NCI-H345 treated with DMSO at 0.1 percent for 48 hours (cell line): ENCODE measurements around the gene PDE4D.

Source experiments
- DNase-seq: peaks from one replicate; lab custom pipeline; 2025; ENCODE audit not compliant: unreplicated experiment; lab: John Stamatoyannopoulos, UW

PDE4D gene

GRCh38 chr5:59245198-59245597 lies 648.3 kb downstream of the PDE4D start:
- no peak for DNase-seq

- DNase-seq = no peak
These were observed 652.0 kb downstream of the PDE4D start for GRCh38 chr5:59241552-59241951.

GRCh38 chr5:59241119-59241518 lies 652.4 kb downstream of the PDE4D start:
- DNase-seq = no peak

- no peak for DNase-seq
These were observed 655.2 kb downstream of the PDE4D start for GRCh38 chr5:59238126-59238902.

- no peak for DNase-seq
These were observed 656.5 kb downstream of the PDE4D start for GRCh38 chr5:59236986-59237385.

GRCh38 chr5:59236448-59236847 lies 657.1 kb downstream of the PDE4D start:
- DNase-seq = no peak

GRCh38 chr5:59234236-59234635 lies 659.3 kb downstream of the PDE4D start:
- DNase-seq = no peak

- DNase-seq = no peak
These were observed 662.1 kb downstream of the PDE4D start for GRCh38 chr5:59231221-59231931.

GRCh38 chr5:59222687-59223511 lies 670.6 kb downstream of the PDE4D start:
- DNase-seq = no peak

- no peak for DNase-seq
These were observed 671.8 kb downstream of the PDE4D start for GRCh38 chr5:59221769-59222168.

- no peak for DNase-seq
These were observed 675.0 kb downstream of the PDE4D start for GRCh38 chr5:59218424-59219045.

- no peak for DNase-seq
These were observed 676.7 kb downstream of the PDE4D start for GRCh38 chr5:59216841-59217240.

- no peak for DNase-seq
These were observed 680.9 kb downstream of the PDE4D start for GRCh38 chr5:59212596-59212995.

GRCh38 chr5:59209758-59210359 lies 683.7 kb downstream of the PDE4D start:
- no peak for DNase-seq

GRCh38 chr5:59208474-59208873 lies 685.1 kb downstream of the PDE4D start:
- DNase-seq = no peak

- DNase-seq = no peak
These were observed 686.1 kb downstream of the PDE4D start for GRCh38 chr5:59207401-59207800.

GRCh38 chr5:59206132-59206581 lies 687.4 kb downstream of the PDE4D start:
- no peak for DNase-seq

- DNase-seq = no peak
These were observed 689.2 kb downstream of the PDE4D start for GRCh38 chr5:59204114-59204897.

- no peak for DNase-seq
These were observed 693.7 kb downstream of the PDE4D start for GRCh38 chr5:59199868-59200267.

GRCh38 chr5:59198832-59199231 lies 694.7 kb downstream of the PDE4D start:
- no peak for DNase-seq
